Stromal cell of bone marrow (primary cell): ENCODE measurements around the gene NBR1.
"Not testable (repeated sequence)": the region's sequence is repeated elsewhere in the genome, so short reads cannot be mapped to it uniquely, and the experiment has no call there.

ENCODE experiments used
- DNase-seq: peaks from one replicate; pipeline ENCODE4 v3.0.0-alpha.2; 2012; ENCODE audit warnings: low read depth

The NBR1 gene

DNA sequence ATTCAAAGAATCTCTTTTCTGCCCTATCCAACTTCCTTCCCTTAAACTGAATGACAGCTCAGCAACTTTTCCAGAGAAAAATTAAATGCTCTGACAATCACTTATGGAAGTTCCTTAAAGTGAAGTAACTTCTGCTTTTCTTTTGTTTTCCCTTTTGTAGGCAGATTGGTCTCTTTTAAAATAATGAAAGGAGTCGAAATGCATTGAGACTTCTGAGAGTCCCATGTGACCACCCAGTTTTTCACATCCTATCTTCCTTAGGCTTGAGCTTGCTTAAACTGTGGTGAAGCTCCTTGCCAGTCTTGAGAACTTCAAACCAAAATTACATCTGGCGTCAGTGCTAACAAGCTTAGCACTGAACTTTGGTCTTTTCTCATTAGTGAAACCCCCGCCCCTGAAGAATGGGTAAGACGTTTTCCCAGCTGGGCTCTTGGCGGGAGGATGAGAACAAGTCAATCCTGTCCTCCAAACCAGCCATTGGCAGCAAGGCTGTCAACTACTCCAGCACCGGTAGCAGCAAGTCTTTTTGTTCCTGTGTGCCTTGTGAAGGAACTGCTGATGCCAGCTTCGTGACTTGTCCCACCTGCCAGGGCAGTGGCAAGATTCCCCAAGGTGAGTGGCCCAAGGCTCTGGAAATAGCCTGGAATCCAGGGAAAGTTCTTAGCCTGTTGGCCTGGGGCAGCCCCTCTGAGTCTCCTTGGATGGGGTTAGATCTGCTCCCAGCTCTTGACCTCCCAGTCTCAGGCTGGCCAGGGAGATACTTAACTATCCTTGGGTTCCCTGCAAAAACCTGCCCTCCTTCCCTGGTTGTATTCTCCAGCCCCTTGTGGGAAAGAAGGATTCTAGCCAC, 41.9 kb downstream of the NBR1 start:
- no peak for DNase-seq

DNA sequence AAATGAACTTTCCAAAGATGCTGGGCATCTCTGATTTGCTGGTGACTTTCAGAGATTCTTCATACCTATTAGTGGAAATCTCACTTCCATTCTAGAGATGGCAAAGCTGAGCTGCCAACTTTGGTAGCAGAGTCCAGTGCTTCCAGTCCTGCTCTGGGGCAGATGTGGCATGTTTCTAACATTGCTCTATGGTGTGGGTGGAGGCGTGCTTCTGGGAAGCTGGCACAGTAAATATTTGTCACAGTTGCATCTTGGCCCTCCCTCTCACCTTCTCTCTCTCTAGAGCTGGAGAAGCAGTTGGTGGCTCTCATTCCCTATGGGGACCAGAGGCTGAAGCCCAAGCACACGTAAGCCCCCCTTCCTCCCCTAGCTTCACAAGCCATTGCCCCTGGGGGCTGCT, 42.5 kb downstream of the NBR1 start:
- no peak for DNase-seq

DNA sequence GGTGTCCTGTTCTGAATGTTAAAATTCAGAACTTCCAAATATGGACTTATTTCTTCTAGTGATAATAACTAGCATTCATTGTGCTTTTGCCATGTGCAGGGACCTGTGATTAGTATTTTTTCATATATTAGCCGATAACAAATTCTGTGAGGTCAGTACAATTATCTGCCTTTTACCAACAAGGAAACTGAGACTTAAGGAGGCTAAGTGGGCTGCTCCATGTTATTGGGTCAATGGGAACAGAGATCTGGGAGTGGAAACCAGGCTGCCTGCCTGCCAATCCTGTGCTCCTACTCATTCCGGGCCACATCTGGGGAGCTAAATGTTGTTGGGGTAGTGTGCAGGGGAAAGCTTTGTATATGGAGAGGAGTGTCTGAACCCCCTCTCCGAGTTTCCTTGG, 44.3 kb downstream of the NBR1 start:
- DNase-seq = no peak

DNA sequence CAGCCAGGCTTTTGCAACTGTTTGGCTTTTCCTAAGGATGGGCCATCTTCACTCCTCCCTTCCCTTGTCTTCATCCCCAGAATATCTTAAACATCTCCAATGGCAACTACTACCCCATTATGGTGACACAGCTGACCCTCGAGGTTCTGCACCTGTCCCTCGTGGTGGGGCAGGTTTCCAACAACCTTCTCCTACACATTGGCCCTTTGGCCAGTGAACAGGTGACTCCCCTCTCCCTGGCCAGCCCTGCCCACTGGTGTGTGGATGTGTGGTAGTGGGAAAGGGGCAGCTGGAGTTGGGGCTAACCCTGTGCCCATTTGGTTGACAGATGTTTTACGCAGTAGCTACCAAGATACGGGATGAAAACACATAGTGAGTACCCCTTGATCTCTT, 45.4 kb downstream of the NBR1 start:
- no peak for DNase-seq

DNA sequence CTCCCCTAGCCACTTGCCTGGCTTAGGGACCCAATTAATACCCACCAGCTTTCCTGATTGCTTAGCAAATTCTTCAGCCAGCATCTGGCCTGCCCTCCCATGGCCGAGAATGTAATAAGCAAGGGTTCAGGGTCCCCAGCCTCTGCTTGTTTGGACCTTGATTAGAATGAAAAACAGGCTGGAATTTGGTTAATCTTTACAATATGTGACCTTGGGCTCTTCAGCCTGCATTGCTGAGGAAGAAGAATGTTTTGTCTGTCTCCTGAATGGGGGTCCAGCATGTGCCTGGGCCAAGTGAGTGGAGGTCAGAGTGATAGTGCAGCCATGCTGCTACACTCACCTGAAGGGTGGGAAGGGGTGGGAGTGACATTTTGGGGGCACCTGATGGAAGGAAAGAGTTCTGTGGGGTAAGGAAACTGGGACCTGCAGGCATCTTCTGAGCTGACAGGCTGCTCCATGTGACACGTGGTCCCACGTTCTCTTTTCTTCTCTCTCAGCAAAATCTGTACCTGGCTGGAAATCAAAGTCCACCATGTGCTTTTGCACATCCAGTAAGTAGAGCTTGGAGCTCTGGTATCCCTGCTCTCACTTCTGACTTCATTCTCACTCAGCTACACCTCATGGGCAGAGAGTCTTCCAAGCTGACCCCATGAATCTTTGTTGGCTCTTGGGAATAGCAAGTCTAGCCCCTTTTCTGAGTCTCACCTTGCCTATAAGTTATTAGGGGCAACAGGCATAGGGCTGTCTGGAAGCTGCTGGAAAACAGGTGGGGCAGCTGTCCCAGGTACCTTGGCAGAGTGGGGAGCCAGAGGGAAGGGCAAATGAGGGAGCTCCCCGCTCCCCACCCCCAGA, 46.0 kb downstream of the NBR1 start:
- DNase-seq = no peak

DNA sequence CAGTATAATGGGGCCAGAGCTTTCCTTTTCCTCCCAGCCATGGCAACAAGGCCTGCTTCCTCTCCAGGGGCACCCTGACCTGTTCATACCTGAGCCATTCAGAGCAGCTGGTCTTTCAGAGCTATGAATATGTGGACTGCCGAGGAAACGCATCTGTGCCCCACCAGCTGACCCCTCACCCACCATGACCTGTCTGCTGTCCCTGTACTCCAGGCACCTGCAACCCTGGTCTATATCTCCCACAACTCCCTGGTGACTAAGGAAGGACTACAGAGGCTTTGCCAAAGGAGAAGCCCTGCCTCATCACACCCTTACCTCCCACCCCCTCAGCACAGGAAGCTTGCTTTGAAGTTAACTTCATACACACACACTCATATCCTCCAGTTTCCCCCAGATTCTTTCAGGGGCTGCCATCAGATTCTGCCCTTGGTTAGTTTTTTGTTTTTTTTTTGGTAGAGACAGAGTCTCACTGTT, 46.6 kb downstream of the NBR1 start:
- DNase-seq = no peak

DNA sequence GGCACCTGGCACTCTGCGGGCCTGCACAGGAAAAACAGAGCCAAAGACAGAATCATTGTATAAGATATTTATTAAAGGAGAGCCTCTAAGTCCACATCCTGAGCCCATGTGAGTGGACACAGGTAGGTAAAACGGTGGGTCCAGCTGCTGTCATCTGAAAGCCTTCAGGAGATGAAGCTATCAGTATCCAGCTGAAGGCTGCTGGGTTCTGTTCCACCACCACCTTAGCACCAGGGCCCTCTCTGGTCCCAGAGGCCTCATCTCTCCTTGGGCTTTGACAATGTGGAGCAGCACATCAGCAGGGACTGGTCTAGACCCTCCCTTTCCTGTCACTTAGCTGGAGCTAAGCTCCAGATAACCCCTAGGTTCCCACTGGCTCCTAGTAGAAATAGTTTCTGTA, 48.0 kb downstream of the NBR1 start:
- DNase-seq = no peak

DNA sequence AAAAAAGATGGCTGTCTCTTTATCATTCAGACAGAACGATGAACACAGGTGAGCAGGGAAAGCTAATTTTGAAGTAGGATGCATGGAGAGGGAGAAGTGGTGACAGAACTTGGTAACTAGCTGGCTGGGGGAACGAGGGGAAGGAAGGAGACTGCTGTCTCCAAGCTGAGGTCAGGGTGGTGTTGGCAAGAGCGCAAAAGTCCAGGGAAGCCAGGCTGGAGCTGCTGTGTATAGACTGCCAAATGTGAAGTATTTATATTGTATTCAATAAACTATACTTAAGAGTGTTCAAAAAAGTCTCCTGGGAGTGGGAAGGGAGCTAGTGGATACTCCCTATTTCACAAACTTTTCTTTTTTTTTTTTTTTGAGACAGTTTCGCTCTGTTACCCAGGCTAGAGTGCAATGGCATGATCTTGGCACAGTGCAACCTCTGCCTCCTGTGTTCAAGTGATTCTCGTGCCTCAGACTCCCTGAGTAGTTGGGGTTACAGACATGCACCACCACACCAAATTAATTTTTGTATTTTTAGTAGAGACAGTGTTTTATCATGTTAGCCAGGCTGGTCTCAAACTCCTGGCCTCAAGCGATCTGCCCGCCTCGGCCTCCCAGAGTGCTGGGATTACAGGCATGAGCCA, 48.8 kb downstream of the NBR1 start:
- DNase-seq = no peak

DNA sequence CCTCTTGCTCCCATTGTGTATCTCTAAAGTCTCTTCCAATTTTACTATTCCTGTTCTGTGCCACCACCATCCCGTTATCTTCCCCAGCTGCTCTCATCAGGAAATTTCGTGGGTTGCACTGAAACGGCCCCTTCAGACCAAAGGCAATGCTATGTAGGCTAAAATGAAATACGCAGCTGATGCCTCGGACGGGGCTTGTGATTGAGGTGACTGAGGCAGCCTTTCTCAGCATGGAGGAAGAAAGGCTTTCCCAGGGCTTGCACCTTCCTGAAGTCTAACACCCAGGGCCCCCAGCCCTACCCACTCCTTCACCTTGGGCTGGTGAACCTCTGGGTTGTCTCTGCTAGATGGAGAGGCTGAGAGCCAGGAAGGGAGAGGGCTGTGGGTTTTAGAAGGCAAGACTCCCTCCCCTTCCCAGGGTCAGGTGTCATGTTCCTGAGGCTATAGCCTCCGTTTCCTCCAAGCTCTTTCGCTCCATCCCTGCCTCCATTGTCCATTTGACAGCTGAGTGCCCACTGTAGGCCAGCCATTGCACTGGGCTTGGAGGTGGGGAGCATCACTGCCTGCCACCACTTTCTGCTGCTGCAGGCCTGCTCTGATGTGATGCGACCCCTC, 49.6 kb downstream of the NBR1 start:
- no peak for DNase-seq

DNA sequence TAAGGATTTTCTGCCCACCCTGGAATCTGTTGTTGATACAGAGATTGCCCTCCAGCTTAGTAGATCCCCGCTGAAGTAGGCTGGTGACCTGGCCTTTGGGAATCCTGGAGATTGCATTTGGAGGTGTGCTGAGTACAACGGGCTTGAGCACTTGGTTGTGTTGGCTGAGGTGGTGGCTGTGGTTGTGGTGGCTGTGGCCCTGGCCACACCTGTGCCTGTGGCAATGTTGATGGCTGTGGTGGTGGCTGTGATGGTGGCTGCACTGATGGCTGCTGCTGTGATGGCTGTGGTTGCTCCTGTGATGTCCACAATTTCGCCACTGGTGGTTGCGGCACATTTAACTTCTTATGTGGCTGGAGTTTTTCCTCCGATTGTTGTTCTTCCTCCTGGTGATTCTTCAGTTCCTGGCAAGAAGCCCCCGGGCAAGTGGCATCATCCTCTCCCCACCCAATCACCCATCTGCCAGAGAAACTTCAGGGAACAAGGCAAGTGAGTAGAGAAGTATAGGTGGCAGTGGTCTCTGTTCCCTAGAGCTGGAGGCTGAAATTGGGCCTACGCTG, 53.2 kb downstream of the NBR1 start:
- no peak for DNase-seq

DNA sequence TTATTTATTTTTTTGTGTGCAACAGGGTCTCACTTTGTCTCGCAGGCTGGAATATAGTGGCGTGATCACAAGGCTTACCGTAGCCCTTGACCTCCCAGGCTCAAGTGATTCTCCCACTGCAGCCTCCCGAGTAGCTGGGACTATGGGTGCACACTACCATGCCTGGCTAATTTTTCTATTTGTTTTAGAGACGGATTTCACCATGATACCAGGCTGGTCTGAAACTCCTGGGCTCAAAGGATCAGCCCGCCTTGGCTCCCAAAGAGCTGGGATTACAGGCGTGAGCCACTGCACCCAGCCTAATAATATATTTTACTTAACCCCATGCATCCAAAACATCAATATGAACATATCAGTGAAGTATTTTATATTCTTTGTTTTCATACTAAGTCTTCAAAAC, 55.4 kb downstream of the NBR1 start:
- DNase-seq = no peak

DNA sequence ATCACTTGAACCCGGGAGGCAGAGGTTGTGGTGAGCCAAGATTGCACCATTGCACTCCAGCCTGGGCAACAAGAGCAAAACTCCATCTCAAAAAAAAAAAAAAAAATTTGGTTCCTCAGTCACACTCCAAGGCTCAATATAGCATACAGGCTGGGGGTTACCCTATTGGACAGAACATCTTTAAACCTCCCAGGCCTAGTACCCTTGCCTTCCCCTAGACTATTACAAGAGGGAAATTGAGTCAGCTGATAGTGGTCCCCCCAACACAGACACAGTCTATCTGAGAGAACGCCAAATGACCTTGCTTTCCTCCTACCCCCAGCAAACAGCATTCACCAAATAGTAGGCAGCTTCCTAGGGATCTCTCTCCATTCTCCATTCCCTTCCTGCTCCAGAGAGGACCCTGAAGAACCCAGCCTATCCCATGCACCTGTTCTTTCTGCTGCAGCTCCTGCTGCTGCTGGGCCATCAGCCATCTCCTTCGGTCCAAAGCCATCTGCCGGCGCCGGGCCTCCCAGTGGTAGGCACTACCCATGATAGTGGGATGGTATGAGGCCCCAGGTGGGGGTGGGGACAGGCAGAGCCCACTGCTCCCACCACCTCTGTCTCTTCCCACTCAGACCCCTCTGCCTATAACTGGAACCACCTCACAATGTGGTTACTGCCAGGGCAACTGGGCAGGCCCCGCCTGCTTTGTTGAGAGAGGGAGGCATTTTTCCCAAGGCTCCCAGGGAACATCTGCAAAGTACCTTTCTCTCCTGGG, 57.2 kb downstream of the NBR1 start, which contains the start of gene CCDC200:
TSS of gene CCDC200 (minus strand) at position 604 of the 763 bp plus-strand sequence. CDS start at position 535, 69 bp downstream.
- not testable (repeated sequence) for DNase-seq

DNA sequence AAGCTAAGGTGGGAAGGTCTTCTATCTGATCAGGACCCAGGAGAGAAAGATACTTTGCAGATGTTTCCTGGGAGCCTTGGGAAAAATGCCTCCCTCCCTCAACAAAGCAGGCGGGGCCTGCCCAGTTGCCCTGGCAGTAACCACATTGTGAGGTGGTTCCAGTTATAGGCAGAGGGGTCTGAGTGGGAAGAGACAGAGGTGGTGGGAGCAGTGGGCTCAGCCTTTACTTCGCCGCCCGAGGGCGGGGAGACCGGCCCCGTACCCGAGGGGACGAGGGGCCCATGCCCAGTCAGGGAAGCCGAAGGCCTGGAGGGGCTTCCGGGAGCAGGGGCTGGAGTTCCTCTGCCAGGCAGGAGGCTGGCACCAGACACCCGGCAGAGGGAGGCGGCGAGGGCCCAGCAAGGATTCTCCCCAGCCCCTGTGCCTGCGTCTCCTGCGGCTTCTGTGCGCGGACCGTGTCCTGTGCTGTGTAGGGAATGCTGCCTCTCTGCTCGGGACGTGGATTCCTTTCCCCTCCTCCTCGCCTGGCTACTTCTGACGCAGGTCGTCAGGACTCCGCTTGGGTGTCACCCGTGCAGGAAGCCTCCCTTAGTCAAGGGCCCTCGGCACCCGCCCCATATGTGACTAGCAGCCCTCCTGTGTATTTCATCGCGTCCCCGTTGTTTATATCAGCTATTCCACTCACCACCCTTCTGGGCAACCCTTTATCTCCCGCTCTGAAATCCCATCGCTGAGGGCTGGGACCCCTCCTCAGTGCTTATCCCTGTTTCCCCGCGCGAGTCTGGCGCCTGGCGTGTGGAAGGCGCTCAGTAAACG, 60.4 kb downstream of the NBR1 start:
- not testable (repeated sequence) for DNase-seq

DNA sequence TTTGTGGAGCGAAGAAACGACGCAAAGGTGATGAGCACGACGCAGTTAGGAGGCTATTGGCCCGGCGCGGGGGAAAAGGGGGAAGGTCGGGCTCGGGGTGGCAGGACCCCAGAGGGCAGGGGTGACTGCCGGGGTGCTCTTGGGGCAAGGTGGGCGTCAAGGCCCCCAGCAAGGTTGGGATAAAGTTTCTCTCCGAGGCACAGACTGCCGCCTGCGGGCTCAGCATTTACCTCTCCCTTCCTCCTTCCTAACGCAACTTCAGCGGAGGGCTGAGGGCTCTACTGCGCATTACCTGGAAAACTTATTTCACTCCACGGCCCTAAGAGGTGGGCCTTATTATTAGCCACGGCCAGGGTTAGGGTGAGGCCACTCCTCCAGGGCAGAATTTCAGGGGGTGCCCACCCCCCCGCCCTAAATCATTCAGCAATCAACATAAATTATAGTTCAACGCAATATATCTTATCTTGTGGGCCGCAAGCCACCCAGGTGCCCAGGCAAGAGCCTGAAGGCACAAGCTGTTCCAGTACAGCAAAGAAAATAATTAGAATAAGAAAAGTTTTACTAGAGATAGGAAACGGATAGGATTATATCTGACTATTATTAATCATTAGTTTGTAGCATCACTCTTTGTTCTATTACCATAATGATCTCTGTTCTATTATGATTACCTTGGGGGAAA, 61.1 kb downstream of the NBR1 start:
- not testable (repeated sequence) for DNase-seq

DNA sequence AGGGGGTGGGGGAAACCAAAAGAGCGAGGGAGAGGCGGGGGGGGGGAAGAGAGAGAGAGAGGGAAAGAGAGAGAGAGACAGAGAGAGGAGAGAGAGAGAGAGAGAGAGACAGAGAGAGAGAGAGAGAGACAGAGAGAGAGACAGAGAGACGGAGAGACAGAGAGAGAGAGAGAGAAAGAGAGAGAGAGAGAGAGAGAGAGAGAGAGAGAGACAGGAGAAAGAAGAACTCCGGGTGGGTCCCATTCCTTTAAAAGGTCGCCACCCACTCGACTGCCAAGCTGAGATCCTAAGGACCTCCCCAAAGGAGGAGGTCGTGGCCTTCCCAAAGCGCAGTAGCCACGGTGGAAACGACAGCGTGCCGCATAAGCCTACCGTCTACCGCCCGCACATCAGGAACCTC, 62.2 kb downstream of the NBR1 start:
- DNase-seq = not testable (repeated sequence)

DNA sequence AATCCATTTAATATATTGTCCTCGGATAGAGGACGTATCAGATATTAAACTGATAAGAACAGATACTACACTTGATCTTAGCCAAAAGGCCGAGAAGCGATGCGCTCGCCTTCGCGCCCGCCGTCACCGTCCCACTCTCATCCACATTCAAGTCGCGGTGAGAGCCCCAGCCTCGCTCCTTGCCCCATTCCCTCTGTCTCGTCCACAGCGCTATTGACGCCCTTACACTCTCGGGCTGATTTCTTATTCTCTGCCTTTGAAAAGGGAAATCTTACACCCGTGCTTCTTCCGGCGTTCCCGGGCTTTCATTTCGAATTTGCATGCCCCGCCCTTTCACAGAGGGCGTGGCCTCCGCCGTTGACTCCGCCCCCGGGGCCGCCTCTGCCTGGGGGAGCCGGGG, 62.9 kb downstream of the NBR1 start, which contains the start of gene RNU2-1:
TSS of gene RNU2-1 (minus strand) at position 101 of the 400 bp plus-strand sequence.
- not testable (repeated sequence) for DNase-seq

DNA sequence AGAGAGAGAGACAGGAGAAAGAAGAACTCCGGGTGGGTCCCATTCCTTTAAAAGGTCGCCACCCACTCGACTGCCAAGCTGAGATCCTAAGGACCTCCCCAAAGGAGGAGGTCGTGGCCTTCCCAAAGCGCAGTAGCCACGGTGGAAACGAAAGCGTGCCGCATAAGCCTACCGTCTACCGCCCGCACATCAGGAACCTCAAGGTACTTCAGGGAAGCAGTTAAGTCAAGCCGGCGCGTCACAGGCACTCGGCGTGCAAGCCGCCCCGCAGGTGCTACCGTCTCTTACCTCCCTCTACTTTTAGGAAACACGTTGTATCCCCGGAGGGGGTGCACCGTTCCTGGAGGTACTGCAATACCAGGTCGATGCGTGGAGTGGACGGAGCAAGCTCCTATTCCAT, 68.6 kb downstream of the NBR1 start:
- DNase-seq = not testable (repeated sequence)

DNA sequence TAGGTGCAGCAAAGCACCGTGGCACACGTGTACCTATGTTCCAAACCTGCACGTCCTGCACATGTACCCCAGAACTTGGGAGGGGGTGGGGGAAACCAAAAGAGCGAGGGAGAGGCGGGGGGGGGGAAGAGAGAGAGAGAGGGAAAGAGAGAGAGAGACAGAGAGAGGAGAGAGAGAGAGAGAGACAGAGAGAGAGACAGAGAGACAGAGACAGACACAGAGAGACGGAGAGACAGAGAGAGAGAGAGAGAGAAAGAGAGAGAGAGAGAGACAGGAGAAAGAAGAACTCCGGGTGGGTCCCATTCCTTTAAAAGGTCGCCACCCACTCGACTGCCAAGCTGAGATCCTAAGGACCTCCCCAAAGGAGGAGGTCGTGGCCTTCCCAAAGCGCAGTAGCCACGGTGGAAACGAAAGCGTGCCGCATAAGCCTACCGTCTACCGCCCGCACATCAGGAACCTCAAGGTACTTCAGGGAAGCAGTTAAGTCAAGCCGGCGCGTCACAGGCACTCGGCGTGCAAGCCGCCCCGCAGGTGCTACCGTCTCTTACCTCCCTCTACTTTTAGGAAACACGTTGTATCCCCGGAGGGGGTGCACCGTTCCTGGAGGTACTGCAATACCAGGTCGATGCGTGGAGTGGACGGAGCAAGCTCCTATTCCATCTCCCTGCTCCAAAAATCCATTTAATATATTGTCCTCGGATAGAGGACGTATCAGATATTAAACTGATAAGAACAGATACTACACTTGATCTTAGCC, 69.8 kb downstream of the NBR1 start:
- not testable (repeated sequence) for DNase-seq

DNA sequence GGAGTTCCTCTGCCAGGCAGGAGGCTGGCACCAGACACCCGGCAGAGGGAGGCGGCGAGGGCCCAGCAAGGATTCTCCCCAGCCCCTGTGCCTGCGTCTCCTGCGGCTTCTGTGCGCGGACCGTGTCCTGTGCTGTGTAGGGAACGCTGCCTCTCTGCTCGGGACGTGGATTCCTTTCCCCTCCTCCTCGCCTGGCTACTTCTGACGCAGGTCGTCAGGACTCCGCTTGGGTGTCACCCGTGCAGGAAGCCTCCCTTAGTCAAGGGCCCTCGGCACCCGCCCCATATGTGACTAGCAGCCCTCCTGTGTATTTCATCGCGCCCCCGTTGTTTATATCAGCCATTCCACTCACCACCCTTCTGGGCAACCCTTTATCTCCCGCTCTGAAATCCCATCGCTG, 75.4 kb downstream of the NBR1 start:
- not testable (repeated sequence) for DNase-seq
